HCT116 (cell line): ENCODE measurements around the gene THAP3. TPM values are rescaled to one million over a fixed set of nuclear protein-coding genes. Genes with fewer than 3 reads are reported as not detected.
"Not testable (repeated sequence)": the region's sequence is repeated elsewhere in the genome, so short reads cannot be mapped to it uniquely, and the experiment has no call there.

Experiments used
- ATAC-seq: fragments of 200-7000 bp; cut with Tn5 transposase; 2 replicates; pipeline ENCODE4 v1.9.1; 2020; ENCODE audit warnings: mild to moderate bottlenecking, moderate library complexity
- BruUV-seq: library from RNA; stranded (reverse); fragments of 400-500 nt; replicated peaks from 2 replicates; lab custom pipeline; 2021; lab: Mats Ljungman, UMichigan
- CTCF ChIA-PET: fragments of 300-600 bp; sonication (Branson Sonifier 250); formaldehyde crosslinking; loops from one replicate; lab custom pipeline; 2021; ENCODE audit warnings: antibody characterized with exemption; lab: Charles Lee
- POLR2A ChIA-PET: fragments of 300-600, 350-600 bp; sonication (Branson Sonifier 250); formaldehyde crosslinking; loops from one replicate; lab custom pipeline; 2021; ENCODE audit warnings: antibody characterized with exemption; lab: Charles Lee
- RAD21 ChIA-PET, 2 experiments: fragments of 300-600 bp; sonication (Branson Sonifier 250); formaldehyde crosslinking; loops; one replicate each; lab custom pipeline; 2023; ENCODE audit warnings: low total read pairs in 2 of 2; ENCODE audit not compliant: uncharacterized antibody in 2 of 2, unreplicated experiment in 2 of 2, low non-redundant PET in 1 of 2; lab: Charles Lee
- DNase-seq: peaks from one replicate; pipeline ENCODE4 v3.0.0-alpha.2; 2010; ENCODE audit warnings: low read depth, low spot score
- H2AFZ ChIP-seq: fragments of 200-600 bp; shearing (Covaris generic), sonication (generic); 2 replicates; pipeline ENCODE4 v1.6.1; 2017; ENCODE audit warnings: low read depth, mixed run types, mixed read lengths, antibody characterized with exemption, low read length; ENCODE audit not compliant: poor library complexity, severe bottlenecking
- H3K27ac ChIP-seq: 2 replicates; pipeline ENCODE4 v1.5.1; 2012; ENCODE audit warnings: low read depth, low read length
- H3K27me3 ChIP-seq: fragments of 200-600 bp; sonication (generic); 2 replicates; pipeline ENCODE4 v1.6.1; 2016; ENCODE audit warnings: mixed run types, low read length, mixed read lengths; ENCODE audit not compliant: insufficient read depth
- H3K36me3 ChIP-seq, 2 experiments: fragments of 200-500 bp in 1 of 2; fragments of 200-600 bp in 1 of 2; sonication (Bioruptor generic) in 1 of 2; sonication (generic) in 1 of 2; 2 replicates each; pipeline versions ENCODE4 v1.5.1 to v1.6.1; 2014 to 2016; ENCODE audit warnings: low read length in 2 of 2, inconsistent platforms in 1 of 2, mixed read lengths in 1 of 2, mixed run types in 1 of 2; ENCODE audit not compliant: insufficient read depth in 2 of 2, control insufficient read depth in 1 of 2
- H3K4me1 ChIP-seq, 2 experiments: fragments of 200-600 bp in 1 of 2; sonication (generic) in 1 of 2; 2 replicates each; pipeline versions ENCODE4 v1.5.1 to v1.6.1; 2012 to 2017; ENCODE audit warnings: low read length in 2 of 2, inconsistent platforms in 1 of 2, mild to moderate bottlenecking in 1 of 2, mixed read lengths in 1 of 2, mixed run types in 1 of 2, moderate library complexity in 1 of 2; ENCODE audit not compliant: insufficient read depth in 2 of 2, control insufficient read depth in 1 of 2
- H3K4me2 ChIP-seq: fragments of 200-600 bp; sonication (generic); 2 replicates; pipeline ENCODE4 v1.6.1; 2017; ENCODE audit warnings: mixed run types, low read length, mixed read lengths
- H3K4me3 ChIP-seq, 2 experiments: fragments of 200-600 bp in 1 of 2; sonication (generic) in 1 of 2; replicated peaks in 1 of 2; 2 replicates each; pipeline ENCODE4 v1.5.1; 2011 to 2016; ENCODE audit warnings: low read length in 2 of 2, control low read depth in 1 of 2, low read depth in 1 of 2, mild to moderate bottlenecking in 1 of 2, mixed read lengths in 1 of 2, mixed run types in 1 of 2
- H3K79me2 ChIP-seq: fragments of 200-600 bp; sonication (generic); 2 replicates; pipeline ENCODE4 v1.6.1; 2017; ENCODE audit warnings: mild to moderate bottlenecking, mixed run types, low read length, moderate library complexity, mixed read lengths; ENCODE audit not compliant: insufficient read depth
- H3K9ac ChIP-seq: fragments of 200-600 bp; sonication (generic); 2 replicates; pipeline ENCODE4 v1.6.1; 2016; ENCODE audit warnings: low read length, mixed read lengths
- H3K9me2 ChIP-seq: fragments of 200-600 bp; sonication (generic), shearing (Covaris generic); 2 replicates; pipeline ENCODE4 v1.6.1; 2017; ENCODE audit warnings: mixed run types, mild to moderate bottlenecking, moderate library complexity; ENCODE audit not compliant: insufficient read depth
- H3K9me3 ChIP-seq, 2 experiments: fragments of 200-500 bp in 1 of 2; fragments of 200-600 bp in 1 of 2; sonication (Bioruptor generic) in 1 of 2; sonication (generic) in 1 of 2; 2 replicates each; pipeline ENCODE4 v1.6.1; 2014 to 2017; ENCODE audit warnings: low read length in 2 of 2, mixed read lengths in 2 of 2, inconsistent platforms in 1 of 2, low read depth in 1 of 2, mild to moderate bottlenecking in 1 of 2, mixed run types in 1 of 2, moderate library complexity in 1 of 2; ENCODE audit not compliant: control insufficient read depth in 1 of 2, insufficient read depth in 1 of 2
- H4K20me1 ChIP-seq: fragments of 200-600 bp; sonication (generic), shearing (Covaris generic); 2 replicates; pipeline ENCODE4 v1.6.1; 2017; ENCODE audit warnings: mixed run types, mild to moderate bottlenecking, moderate library complexity; ENCODE audit not compliant: insufficient read depth
- ATF3 ChIP-seq: IDR thresholded peaks from 2 replicates; pipeline ENCODE4 v1.6.1; 2012
- CEBPB ChIP-seq: IDR thresholded peaks from 2 replicates; pipeline ENCODE4 v1.6.1; 2012; ENCODE audit warnings: low read depth
- EGR1 ChIP-seq: IDR thresholded peaks from 2 replicates; pipeline ENCODE4 v1.6.1; 2012; ENCODE audit warnings: low read depth
- POLR2A ChIP-seq: IDR thresholded peaks from 2 replicates; pipeline ENCODE4 v1.7.0; 2011; ENCODE audit warnings: borderline replicate concordance; ENCODE audit not compliant: insufficient read depth, insufficient read length; ENCODE audit errors: extremely low read depth
- RAD21 ChIP-seq: IDR thresholded peaks from 2 replicates; pipeline ENCODE4 v1.6.1; 2012; ENCODE audit warnings: low read depth, mild to moderate bottlenecking
- REST ChIP-seq: IDR thresholded peaks from 2 replicates; pipeline ENCODE4 v1.6.1; 2012; ENCODE audit warnings: low read depth
- YY1 ChIP-seq: IDR thresholded peaks from 2 replicates; pipeline ENCODE4 v1.6.1; 2011; ENCODE audit warnings: low read length, low read depth, moderate library complexity, mild to moderate bottlenecking; ENCODE audit not compliant: insufficient replicate concordance; ENCODE audit errors: extremely low read depth
- ZBTB33 ChIP-seq: IDR thresholded peaks from 2 replicates; pipeline ENCODE4 v1.6.1; 2011; ENCODE audit warnings: mild to moderate bottlenecking, low read length, moderate library complexity; ENCODE audit not compliant: insufficient replicate concordance; ENCODE audit errors: extremely low read depth
- intact Hi-C: fragments of 100-400 bp; cut with micrococcal nuclease; formaldehyde crosslinking; loops from 2 replicates; pipeline ENCODE4 v1.10.0; 2022
- total RNA-seq: library from RNA; stranded (reverse); gene quantifications from one replicate; pipeline ENCODE4 v1.2.1, GENCODE V29; 2021; ENCODE audit not compliant: unreplicated experiment

Gene THAP3
- total RNA-seq, 1 experiment from 2014 or later: 23.1 TPM

GRCh38 chr1:6635910-6636760 lies 11.5 kb downstream of the THAP3 start:
- Histone ChIP-seq H3K27me3 (no peaks in the 10 kb centered on the region), H3K27ac (no peak overlapping the region)
- TF ChIP-seq RAD21 (no peak), YY1 (no peak), ATF3 (no peak), POLR2A (no peak), REST (no peak), EGR1 (no peak), ZBTB33 (no peak), CEBPB (no peak)
- TF ChIP-seq, all 23 proteins: peak for 0
- ChIA-PET POLR2A (no interaction called here), RAD21 (no interaction called here), CTCF (no interaction called here)
- intact Hi-C loops: no loop called here
- DNase-seq (no peak), ATAC-seq (0 out of 2 replicates have a peak, but pooled peaks have one; percentile 24)
- H3K4me2 ChIP-seq: no peak overlapping the region
- H3K9me2 ChIP-seq: no peaks in the 10 kb centered on the region
- H4K20me1 ChIP-seq: no peaks in the 10 kb centered on the region
- H3K9ac ChIP-seq: no peak overlapping the region
- no peaks in the 10 kb centered on the region for H3K9me3 ChIP-seq
- H3K4me1 ChIP-seq: no peaks in the 10 kb centered on the region
- peaks cover 33 to 41% of the 10 kb centered on the region in 2 experiments for H3K36me3 ChIP-seq
- no peak overlapping the region for H3K4me3 ChIP-seq
- no peak overlapping the region for H2AFZ ChIP-seq
- no TSS peak for BruUV-seq
- H3K79me2 ChIP-seq: no peaks in the 10 kb centered on the region

- H3K79me2 ChIP-seq, BruUV-seq, H2AFZ ChIP-seq, ATAC-seq, DNase-seq, H3K4me1 ChIP-seq, H3K27me3 ChIP-seq, H3K9me3 ChIP-seq, H3K9ac ChIP-seq, H3K27ac ChIP-seq, intact Hi-C loops, H3K4me2 ChIP-seq, H3K9me2 ChIP-seq, RAD21 ChIA-PET, H4K20me1 ChIP-seq, H3K4me3 ChIP-seq, POLR2A ChIA-PET: not testable (repeated sequence)
- peaks cover 33 to 40% of the 10 kb centered on the region in 2 experiments for H3K36me3 ChIP-seq
- CTCF ChIA-PET: interaction anchor here (0.5 to 1.4 kb wide), 2 partner anchors 10 to 604 kb away, joined by 3 to 6 read pairs; no protein-coding TSS in a partner anchor
Measured at GRCh38 chr1:6636778-6637177, 12.1 kb downstream of the THAP3 start.
